DMS 273 (cell line): ENCODE results near the gene IGF2R.

Experiments used
- DNase-seq: peaks from one replicate; lab custom pipeline; 2025; ENCODE audit not compliant: unreplicated experiment; lab: John Stamatoyannopoulos, UW

Gene IGF2R

GRCh38 chr6:160070427-160070826, 101.5 kb downstream of the IGF2R start:
- DNase-seq, result no peak

- DNase-seq, result no peak
These were observed 101.9 kb downstream of the IGF2R start for GRCh38 chr6:160070831-160071230.

GRCh38 chr6:160071805-160072690, 103.2 kb downstream of the IGF2R start:
- DNase-seq, result peak; percentile 6

- no peak for DNase-seq
These were observed 104.4 kb downstream of the IGF2R start for GRCh38 chr6:160073272-160073671.

GRCh38 chr6:160076009-160076408, 107.1 kb downstream of the IGF2R start:
- no peak for DNase-seq

- DNase-seq, result no peak
These were observed 108.1 kb downstream of the IGF2R start for GRCh38 chr6:160077024-160077423.

- no peak for DNase-seq
These were observed 108.6 kb downstream of the IGF2R start for GRCh38 chr6:160077526-160077925.

GRCh38 chr6:160078883-160079685, 110.2 kb downstream of the IGF2R start:
- DNase-seq, result no peak

GRCh38 chr6:160079686-160080043, 110.8 kb downstream of the IGF2R start:
- DNase-seq, result no peak

GRCh38 chr6:160080097-160080496, 111.2 kb downstream of the IGF2R start:
- DNase-seq, result no peak

- DNase-seq, result no peak
These were observed 112.5 kb downstream of the IGF2R start for GRCh38 chr6:160081398-160081797.

GRCh38 chr6:160082627-160083026, 113.7 kb downstream of the IGF2R start:
- peak; percentile 60 for DNase-seq

GRCh38 chr6:160084198-160084776, 115.4 kb downstream of the IGF2R start:
- DNase-seq, result no peak

- DNase-seq, result no peak
These were observed 116.3 kb downstream of the IGF2R start for GRCh38 chr6:160085226-160085625.

GRCh38 chr6:160085713-160086505, 117.0 kb downstream of the IGF2R start:
- no peak for DNase-seq

GRCh38 chr6:160086754-160087153, 117.9 kb downstream of the IGF2R start:
- DNase-seq, result no peak

GRCh38 chr6:160088069-160088783, 119.3 kb downstream of the IGF2R start:
- DNase-seq, result peak; percentile 80

GRCh38 chr6:160088784-160089533, 120.1 kb downstream of the IGF2R start:
- DNase-seq, result no peak

- DNase-seq, result no peak
These were observed 120.6 kb downstream of the IGF2R start for GRCh38 chr6:160089534-160089897.
